Measurements from ENCODE around the gene CTNNA3. TPM values are rescaled to one million over a fixed set of nuclear protein-coding genes. Genes with fewer than 3 reads are reported as not detected.

The CTNNA3 gene
- polyA plus RNA-seq, 1 donor from 2014 or later: 0.14 TPM

DNA sequence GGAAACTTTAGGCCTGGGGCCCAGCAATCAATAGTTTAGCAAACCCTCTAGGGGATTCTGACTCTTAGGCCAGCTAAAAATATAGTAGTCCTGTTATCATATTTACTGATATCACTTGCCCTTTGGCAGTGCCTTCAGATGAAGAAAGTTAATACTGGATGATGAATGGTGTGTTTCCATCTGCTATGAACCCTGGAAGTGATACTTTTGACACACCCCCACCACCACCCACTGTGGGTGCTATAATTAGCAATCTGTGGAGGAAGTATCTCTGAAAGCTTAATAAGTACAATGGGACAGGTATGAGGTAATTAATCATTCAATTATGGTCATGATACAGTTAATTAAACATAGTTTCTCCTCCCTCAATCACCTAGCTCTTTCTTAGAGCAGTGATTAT lies 860.6 kb downstream of the CTNNA3 start:
- Histone ChIP-seq H3K9ac (ENCODE audit: low read length) (no peak overlapping the region), H3K79me2 (replicated peaks; ENCODE audit: insufficient read depth, low read length) (no peaks in the 10 kb centered on the region), H3F3A (ENCODE audit: insufficient read depth, low read length, poor library complexity, severe bottlenecking) (no peaks in the 10 kb centered on the region), H3K36me3 (ENCODE audit: insufficient read depth, low read length) (no peaks in the 10 kb centered on the region), H2AFZ (ENCODE audit: low read depth, low read length) (no peak overlapping the region), H3K27me3 (ENCODE audit: insufficient read depth, low read depth, low read length) (no peaks in the 10 kb centered on the region), H4K20me1 (ENCODE audit: insufficient read depth) (no peaks in the 10 kb centered on the region), H3K9me2 (ENCODE audit: insufficient read depth, low read length) (no peaks in the 10 kb centered on the region), H3K4me2 (ENCODE audit: low read length) (no peak overlapping the region), H3K9me3 (ENCODE audit: low read length) (no peaks in the 10 kb centered on the region), H3K27ac (ENCODE audit: low read length) (no peak overlapping the region), H3K4me3 (ENCODE audit: low read length) (no peak overlapping the region)
- TF ChIP-seq, protein P1, sequence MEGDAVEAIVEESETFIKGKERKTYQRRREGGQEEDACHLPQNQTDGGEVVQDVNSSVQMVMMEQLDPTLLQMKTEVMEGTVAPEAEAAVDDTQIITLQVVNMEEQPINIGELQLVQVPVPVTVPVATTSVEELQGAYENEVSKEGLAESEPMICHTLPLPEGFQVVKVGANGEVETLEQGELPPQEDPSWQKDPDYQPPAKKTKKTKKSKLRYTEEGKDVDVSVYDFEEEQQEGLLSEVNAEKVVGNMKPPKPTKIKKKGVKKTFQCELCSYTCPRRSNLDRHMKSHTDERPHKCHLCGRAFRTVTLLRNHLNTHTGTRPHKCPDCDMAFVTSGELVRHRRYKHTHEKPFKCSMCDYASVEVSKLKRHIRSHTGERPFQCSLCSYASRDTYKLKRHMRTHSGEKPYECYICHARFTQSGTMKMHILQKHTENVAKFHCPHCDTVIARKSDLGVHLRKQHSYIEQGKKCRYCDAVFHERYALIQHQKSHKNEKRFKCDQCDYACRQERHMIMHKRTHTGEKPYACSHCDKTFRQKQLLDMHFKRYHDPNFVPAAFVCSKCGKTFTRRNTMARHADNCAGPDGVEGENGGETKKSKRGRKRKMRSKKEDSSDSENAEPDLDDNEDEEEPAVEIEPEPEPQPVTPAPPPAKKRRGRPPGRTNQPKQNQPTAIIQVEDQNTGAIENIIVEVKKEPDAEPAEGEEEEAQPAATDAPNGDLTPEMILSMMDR (IDR thresholded peaks at IDR 0.05; ENCODE audit: poor library complexity, severe bottlenecking): no peak
- no peak for TF ChIP-seq POLR2AphosphoS5 (IDR thresholded peaks at IDR 0.05)

DNA sequence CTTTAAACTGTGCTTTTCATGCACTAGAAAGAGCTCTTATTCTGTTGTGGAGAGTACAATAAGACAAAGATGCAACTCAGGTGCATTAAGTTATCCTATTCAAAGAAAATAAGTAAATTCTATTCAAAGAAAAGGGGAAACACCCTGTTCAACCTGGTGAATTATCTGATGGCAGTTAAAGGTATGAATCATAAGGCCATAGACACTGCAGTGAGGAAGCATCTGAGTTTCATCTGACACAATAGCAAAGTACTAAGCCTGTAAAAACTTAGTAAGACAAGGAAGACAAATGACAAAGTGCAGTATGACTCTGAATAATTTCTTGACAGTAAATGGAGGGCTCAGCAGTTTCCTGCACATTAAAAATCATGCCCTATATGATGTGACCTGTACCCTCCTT lies 861.2 kb downstream of the CTNNA3 start:
- Histone ChIP-seq H3F3A (ENCODE audit: insufficient read depth, low read length, poor library complexity, severe bottlenecking) (no peaks in the 10 kb centered on the region), H3K79me2 (replicated peaks; ENCODE audit: insufficient read depth, low read length) (no peaks in the 10 kb centered on the region), H3K27ac (ENCODE audit: low read length) (no peak overlapping the region), H3K9me2 (ENCODE audit: insufficient read depth, low read length) (no peaks in the 10 kb centered on the region), H3K36me3 (ENCODE audit: insufficient read depth, low read length) (no peaks in the 10 kb centered on the region), H3K9me3 (ENCODE audit: low read length) (no peaks in the 10 kb centered on the region), H3K27me3 (ENCODE audit: insufficient read depth, low read depth, low read length) (no peaks in the 10 kb centered on the region), H3K4me2 (ENCODE audit: low read length) (no peak overlapping the region), H3K4me3 (ENCODE audit: low read length) (no peak overlapping the region), H3K9ac (ENCODE audit: low read length) (no peak overlapping the region), H2AFZ (ENCODE audit: low read depth, low read length) (no peak overlapping the region), H4K20me1 (ENCODE audit: insufficient read depth) (no peaks in the 10 kb centered on the region)
- no peak for TF ChIP-seq MXI1 (conservative IDR thresholded peaks at IDR 0.05; ENCODE audit: poor library complexity, severe bottlenecking)
- no peak for TF ChIP-seq RAD21 (conservative IDR thresholded peaks at IDR 0.05)
- TF ChIP-seq, protein P2, sequence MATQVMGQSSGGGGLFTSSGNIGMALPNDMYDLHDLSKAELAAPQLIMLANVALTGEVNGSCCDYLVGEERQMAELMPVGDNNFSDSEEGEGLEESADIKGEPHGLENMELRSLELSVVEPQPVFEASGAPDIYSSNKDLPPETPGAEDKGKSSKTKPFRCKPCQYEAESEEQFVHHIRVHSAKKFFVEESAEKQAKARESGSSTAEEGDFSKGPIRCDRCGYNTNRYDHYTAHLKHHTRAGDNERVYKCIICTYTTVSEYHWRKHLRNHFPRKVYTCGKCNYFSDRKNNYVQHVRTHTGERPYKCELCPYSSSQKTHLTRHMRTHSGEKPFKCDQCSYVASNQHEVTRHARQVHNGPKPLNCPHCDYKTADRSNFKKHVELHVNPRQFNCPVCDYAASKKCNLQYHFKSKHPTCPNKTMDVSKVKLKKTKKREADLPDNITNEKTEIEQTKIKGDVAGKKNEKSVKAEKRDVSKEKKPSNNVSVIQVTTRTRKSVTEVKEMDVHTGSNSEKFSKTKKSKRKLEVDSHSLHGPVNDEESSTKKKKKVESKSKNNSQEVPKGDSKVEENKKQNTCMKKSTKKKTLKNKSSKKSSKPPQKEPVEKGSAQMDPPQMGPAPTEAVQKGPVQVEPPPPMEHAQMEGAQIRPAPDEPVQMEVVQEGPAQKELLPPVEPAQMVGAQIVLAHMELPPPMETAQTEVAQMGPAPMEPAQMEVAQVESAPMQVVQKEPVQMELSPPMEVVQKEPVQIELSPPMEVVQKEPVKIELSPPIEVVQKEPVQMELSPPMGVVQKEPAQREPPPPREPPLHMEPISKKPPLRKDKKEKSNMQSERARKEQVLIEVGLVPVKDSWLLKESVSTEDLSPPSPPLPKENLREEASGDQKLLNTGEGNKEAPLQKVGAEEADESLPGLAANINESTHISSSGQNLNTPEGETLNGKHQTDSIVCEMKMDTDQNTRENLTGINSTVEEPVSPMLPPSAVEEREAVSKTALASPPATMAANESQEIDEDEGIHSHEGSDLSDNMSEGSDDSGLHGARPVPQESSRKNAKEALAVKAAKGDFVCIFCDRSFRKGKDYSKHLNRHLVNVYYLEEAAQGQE (IDR thresholded peaks at IDR 0.05; ENCODE audit: borderline replicate concordance): no peak
- TF ChIP-seq SMC3 (conservative IDR thresholded peaks at IDR 0.05; ENCODE audit: poor library complexity): no peak
- TF ChIP-seq, protein P1 (IDR thresholded peaks at IDR 0.05; ENCODE audit: poor library complexity, severe bottlenecking): no peak
- TF ChIP-seq TAF1 (IDR thresholded peaks at IDR 0.05; ENCODE audit: low read depth): no peak
- TF ChIP-seq POLR2AphosphoS5 (IDR thresholded peaks at IDR 0.05): no peak
- TF ChIP-seq EP300 (conservative IDR thresholded peaks at IDR 0.05; ENCODE audit: poor library complexity, severe bottlenecking): no peak
